Activated naive CD8-positive, alpha-beta T cell (primary cell): ENCODE results near the gene ACAD10.
"Not testable (repeated sequence)": the region's sequence is repeated elsewhere in the genome, so short reads cannot be mapped to it uniquely, and the experiment has no call there.

ENCODE experiments used
- H3K27ac Mint-ChIP-seq: one replicate; pipeline ENCODE4 v1.8.0; 2021; ENCODE audit warnings: mixed read lengths
- H3K27me3 Mint-ChIP-seq: one replicate; pipeline ENCODE4 v1.8.0; 2021; ENCODE audit warnings: mixed read lengths
- H3K36me3 Mint-ChIP-seq: one replicate; pipeline ENCODE4 v1.8.0; 2021; ENCODE audit warnings: mixed read lengths
- H3K4me1 Mint-ChIP-seq: one replicate; pipeline ENCODE4 v1.8.0; 2021; ENCODE audit warnings: low read depth, mixed read lengths
- H3K4me3 Mint-ChIP-seq: one replicate; pipeline ENCODE4 v1.8.0; 2021; ENCODE audit warnings: mild to moderate bottlenecking, mixed read lengths
- H3K9me3 Mint-ChIP-seq: one replicate; pipeline ENCODE4 v1.8.0; 2021; ENCODE audit warnings: low read depth, mixed read lengths

Gene ACAD10

GRCh38 chr12:111672822-111673381 lies 13.0 kb upstream of the ACAD10 start:
- Mint-ChIP-seq H3K36me3 (no peaks in the 10 kb centered on the region), H3K4me1 (no peaks in the 10 kb centered on the region), H3K27ac (no peak overlapping the region), H3K4me3 (no peak overlapping the region), H3K27me3 (no peaks in the 10 kb centered on the region), H3K9me3 (no peaks in the 10 kb centered on the region)

GRCh38 chr12:111673503-111673902 lies 12.3 kb upstream of the ACAD10 start:
- no peaks in the 10 kb centered on the region for H3K27me3 Mint-ChIP-seq
- no peaks in the 10 kb centered on the region for H3K9me3 Mint-ChIP-seq
- no peaks in the 10 kb centered on the region for H3K36me3 Mint-ChIP-seq
- no peak overlapping the region for H3K4me3 Mint-ChIP-seq
- no peak overlapping the region for H3K27ac Mint-ChIP-seq
- H3K4me1 Mint-ChIP-seq, result no peaks in the 10 kb centered on the region

GRCh38 chr12:111677186-111677585 lies 8.7 kb upstream of the ACAD10 start:
- Mint-ChIP-seq H3K9me3 (no peaks in the 10 kb centered on the region), H3K4me3 (no peak overlapping the region), H3K4me1 (peaks cover 1% of the 10 kb centered on the region)

GRCh38 chr12:111684485-111685198 lies 1.2 kb upstream of the ACAD10 start:
- Mint-ChIP-seq H3K27ac (peak overlapping the region; percentile 92), H3K4me3 (peak overlapping the region; percentile 96), H3K4me1 (peaks cover 39% of the 10 kb centered on the region)
- not testable (repeated sequence) for H3K27me3 Mint-ChIP-seq, H3K9me3 Mint-ChIP-seq, H3K36me3 Mint-ChIP-seq

More at GRCh38 chr12:111677186-111677585, 8.7 kb upstream of the ACAD10 start:
- H3K27ac Mint-ChIP-seq, result peak overlapping the region; percentile 42
- no peaks in the 10 kb centered on the region for H3K27me3 Mint-ChIP-seq
- H3K36me3 Mint-ChIP-seq, result no peaks in the 10 kb centered on the region

- Mint-ChIP-seq H3K4me3 (peak overlapping the region; percentile 96), H3K27me3 (no peaks in the 10 kb centered on the region), H3K4me1 (peaks cover 39% of the 10 kb centered on the region), H3K27ac (peak overlapping the region; percentile 92), H3K36me3 (peaks cover 2% of the 10 kb centered on the region), H3K9me3 (no peaks in the 10 kb centered on the region)
These were observed 487 bp upstream of the ACAD10 start for GRCh38 chr12:111685322-111685810.

- Mint-ChIP-seq H3K36me3 (peaks cover 2% of the 10 kb centered on the region), H3K27me3 (no peaks in the 10 kb centered on the region), H3K4me1 (peaks cover 38% of the 10 kb centered on the region), H3K9me3 (no peaks in the 10 kb centered on the region), H3K4me3 (peak overlapping the region; percentile 96), H3K27ac (peak overlapping the region; percentile 90)
These were observed 787 bp downstream of the ACAD10 start for GRCh38 chr12:111686574-111687105.

GRCh38 chr12:111687255-111687654 lies 1.4 kb downstream of the ACAD10 start:
- no peaks in the 10 kb centered on the region for H3K27me3 Mint-ChIP-seq
- peaks cover 37% of the 10 kb centered on the region for H3K4me1 Mint-ChIP-seq
- peaks cover 4% of the 10 kb centered on the region for H3K36me3 Mint-ChIP-seq
- no peaks in the 10 kb centered on the region for H3K9me3 Mint-ChIP-seq
- peak overlapping the region; percentile 90 for H3K27ac Mint-ChIP-seq
- peak overlapping the region; percentile 96 for H3K4me3 Mint-ChIP-seq

- no peaks in the 10 kb centered on the region for H3K9me3 Mint-ChIP-seq
- no peaks in the 10 kb centered on the region for H3K27me3 Mint-ChIP-seq
- peaks cover 5% of the 10 kb centered on the region for H3K36me3 Mint-ChIP-seq
- H3K4me1 Mint-ChIP-seq, result peaks cover 37% of the 10 kb centered on the region
- H3K27ac Mint-ChIP-seq, result peak overlapping the region; percentile 54
- no peak overlapping the region for H3K4me3 Mint-ChIP-seq
These were observed 2.1 kb downstream of the ACAD10 start for GRCh38 chr12:111687952-111688351.

GRCh38 chr12:111691262-111691661 lies 5.4 kb downstream of the ACAD10 start:
- H3K27me3 Mint-ChIP-seq, result no peaks in the 10 kb centered on the region
- peaks cover 8% of the 10 kb centered on the region for H3K36me3 Mint-ChIP-seq
- no peak overlapping the region for H3K27ac Mint-ChIP-seq
- H3K4me1 Mint-ChIP-seq, result peaks cover 18% of the 10 kb centered on the region
- no peak overlapping the region for H3K4me3 Mint-ChIP-seq
- no peaks in the 10 kb centered on the region for H3K9me3 Mint-ChIP-seq

- no peak overlapping the region for H3K4me3 Mint-ChIP-seq
- H3K4me1 Mint-ChIP-seq, result peaks cover 5% of the 10 kb centered on the region
- H3K9me3 Mint-ChIP-seq, result no peaks in the 10 kb centered on the region
- no peak overlapping the region for H3K27ac Mint-ChIP-seq
- H3K27me3 Mint-ChIP-seq, result no peaks in the 10 kb centered on the region
- H3K36me3 Mint-ChIP-seq, result peaks cover 8% of the 10 kb centered on the region
These were observed 6.8 kb downstream of the ACAD10 start for GRCh38 chr12:111692575-111693210.

GRCh38 chr12:111693818-111694217 lies 8.0 kb downstream of the ACAD10 start:
- no peak overlapping the region for H3K27ac Mint-ChIP-seq
- peaks cover 8% of the 10 kb centered on the region for H3K36me3 Mint-ChIP-seq
- H3K4me1 Mint-ChIP-seq, result peaks cover 2% of the 10 kb centered on the region
- H3K4me3 Mint-ChIP-seq, result no peak overlapping the region
- H3K9me3 Mint-ChIP-seq, result no peaks in the 10 kb centered on the region
- H3K27me3 Mint-ChIP-seq, result no peaks in the 10 kb centered on the region

- no peaks in the 10 kb centered on the region for H3K9me3 Mint-ChIP-seq
- H3K27me3 Mint-ChIP-seq, result no peaks in the 10 kb centered on the region
- H3K36me3 Mint-ChIP-seq, result no peaks in the 10 kb centered on the region
- H3K4me3 Mint-ChIP-seq, result no peak overlapping the region
- H3K4me1 Mint-ChIP-seq, result no peaks in the 10 kb centered on the region
- H3K27ac Mint-ChIP-seq, result no peak overlapping the region
These were observed 14.1 kb downstream of the ACAD10 start for GRCh38 chr12:111699962-111700361.

- Mint-ChIP-seq H3K36me3 (peaks cover 6% of the 10 kb centered on the region), H3K9me3 (no peaks in the 10 kb centered on the region), H3K27me3 (no peaks in the 10 kb centered on the region), H3K27ac (no peak overlapping the region), H3K4me3 (no peak overlapping the region), H3K4me1 (no peaks in the 10 kb centered on the region)
These were observed 19.8 kb downstream of the ACAD10 start for GRCh38 chr12:111705672-111706071.

- no peaks in the 10 kb centered on the region for H3K4me1 Mint-ChIP-seq
- no peaks in the 10 kb centered on the region for H3K27me3 Mint-ChIP-seq
- H3K36me3 Mint-ChIP-seq, result peaks cover 6% of the 10 kb centered on the region
- no peak overlapping the region for H3K4me3 Mint-ChIP-seq
- H3K9me3 Mint-ChIP-seq, result no peaks in the 10 kb centered on the region
- H3K27ac Mint-ChIP-seq, result no peak overlapping the region
These were observed 20.3 kb downstream of the ACAD10 start for GRCh38 chr12:111706145-111706544.

- H3K27ac Mint-ChIP-seq, result no peak overlapping the region
- H3K36me3 Mint-ChIP-seq, result peaks cover 2% of the 10 kb centered on the region
- no peak overlapping the region for H3K4me3 Mint-ChIP-seq
- no peaks in the 10 kb centered on the region for H3K9me3 Mint-ChIP-seq
- no peaks in the 10 kb centered on the region for H3K27me3 Mint-ChIP-seq
- no peaks in the 10 kb centered on the region for H3K4me1 Mint-ChIP-seq
These were observed 29.4 kb downstream of the ACAD10 start for GRCh38 chr12:111715279-111715678.
